ENCODE results near the gene REPS2. TPM values are rescaled to one million over a fixed set of nuclear protein-coding genes. Genes with fewer than 3 reads are reported as not detected.

The REPS2 gene
- total and polyA plus RNA-seq, 9 of the 15 experiments (the other 6 are each of a cell fraction or from before 2014, with no cell fraction given) = 0.01 to 0.07 (median 0.01) TPM; not detected in 3

GRCh38 chrX:16953606-16954211, 7.3 kb downstream of the REPS2 start:
- DNase-seq (ENCODE audit: extremely low read depth in 1 of 4, low spot score in 3 of 4) (no peak), FAIRE-seq (no peak), ATAC-seq (no peak)
- H3K4me2 ChIP-seq (ENCODE audit: insufficient read depth, low read length) = no peak overlapping the region
- 3% methylated on average over 7 of the region's 7 CpGs for WGBS (ENCODE audit: insufficient coverage, low coverage, missing lambda C conversion rate)
- no peaks in the 10 kb centered on the region for H3K9me1 ChIP-seq (ENCODE audit: control insufficient read depth, insufficient read depth, low read length)
- ChIA-PET POLR2A (interaction anchor here (0.6 kb wide), 1 partner anchor 205 kb away, joined by 3 read pairs; no protein-coding TSS in a partner anchor), CTCF (ENCODE audit: low intra/inter-chr PET ratio) (no interaction called here)
- H3K27me3 ChIP-seq (ENCODE audit: control insufficient read depth in 2 of 2, insufficient read depth in 2 of 2, low read length in 2 of 2) = peaks cover 3 to 13% of the 10 kb centered on the region in 2 experiments; a peak in 3 of 5 replicates
- no peak overlapping the region for H3K4me3 ChIP-seq
- TF ChIP-seq, protein P1, sequence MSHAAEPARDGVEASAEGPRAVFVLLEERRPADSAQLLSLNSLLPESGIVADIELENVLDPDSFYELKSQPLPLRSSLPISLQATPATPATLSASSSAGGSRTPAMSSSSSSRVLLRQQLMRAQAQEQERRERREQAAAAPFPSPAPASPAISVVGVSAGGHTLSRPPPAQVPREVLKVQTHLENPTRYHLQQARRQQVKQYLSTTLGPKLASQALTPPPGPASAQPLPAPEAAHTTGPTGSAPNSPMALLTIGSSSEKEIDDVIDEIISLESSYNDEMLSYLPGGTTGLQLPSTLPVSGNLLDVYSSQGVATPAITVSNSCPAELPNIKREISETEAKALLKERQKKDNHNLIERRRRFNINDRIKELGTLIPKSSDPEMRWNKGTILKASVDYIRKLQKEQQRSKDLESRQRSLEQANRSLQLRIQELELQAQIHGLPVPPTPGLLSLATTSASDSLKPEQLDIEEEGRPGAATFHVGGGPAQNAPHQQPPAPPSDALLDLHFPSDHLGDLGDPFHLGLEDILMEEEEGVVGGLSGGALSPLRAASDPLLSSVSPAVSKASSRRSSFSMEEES (CRISPR knock-in tag; IDR thresholded peaks at IDR 0.05) = peak; percentile 20; the same call in 1 of the 2 replicates
- no peak for TF ChIP-seq PHB (CRISPR knock-in tag; IDR thresholded peaks at IDR 0.05)
- TF ChIP-seq MAFG (tag; conservative IDR thresholded peaks at IDR 0.05) = no peak
- no peak for TF ChIP-seq ZKSCAN3 (CRISPR knock-in tag; IDR thresholded peaks at IDR 0.05)
- no peak for TF ChIP-seq KAT7 (CRISPR knock-in tag; IDR thresholded peaks at IDR 0.05; ENCODE audit: borderline replicate concordance)
- TF ChIP-seq, protein P2, sequence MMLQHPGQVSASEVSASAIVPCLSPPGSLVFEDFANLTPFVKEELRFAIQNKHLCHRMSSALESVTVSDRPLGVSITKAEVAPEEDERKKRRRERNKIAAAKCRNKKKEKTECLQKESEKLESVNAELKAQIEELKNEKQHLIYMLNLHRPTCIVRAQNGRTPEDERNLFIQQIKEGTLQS (IDR thresholded peaks at IDR 0.05) = 0 out of 2 replicates have a peak, but pooled peaks have one; percentile 11
- TF ChIP-seq, protein P2 (CRISPR knock-in tag; conservative IDR thresholded peaks at IDR 0.05) = no peak
- TF ChIP-seq KDM1A (IDR thresholded peaks at IDR 0.05) = no peak
- no peak for TF ChIP-seq ZNF316 (IDR thresholded peaks at IDR 0.05)
- no peak for TF ChIP-seq CBX5 (IDR thresholded peaks at IDR 0.05; ENCODE audit: borderline replicate concordance, low read depth)
- no peak for TF ChIP-seq SMAD1 (IDR thresholded peaks at IDR 0.05; ENCODE audit: low read depth, low read length, partially characterized antibody)
- TF ChIP-seq ZNF311 (CRISPR knock-in tag; IDR thresholded peaks at IDR 0.05) = no peak
- TF ChIP-seq HMG20A (CRISPR knock-in tag; conservative IDR thresholded peaks at IDR 0.05) = no peak
- no peaks in the 10 kb centered on the region for H3K4me1 ChIP-seq (replicated peaks in 1 of 2; ENCODE audit: control insufficient read depth in 2 of 2, insufficient read depth in 2 of 2, low read length in 2 of 2)
- intact Hi-C loops (cut with micrococcal nuclease) (no loop called here), in situ Hi-C loops (cut with MboI) (no loop called here)
- no peaks in the 10 kb centered on the region for H3K9me3 ChIP-seq (replicated peaks; ENCODE audit: control insufficient read depth, insufficient read depth, low read depth, low read length)
- H2AFZ ChIP-seq (ENCODE audit: low read depth, low read length) = no peak overlapping the region
- no peaks in the 10 kb centered on the region for H3K79me2 ChIP-seq (ENCODE audit: control insufficient read depth, insufficient read depth, low read length)
- BruUV-seq (replicated peaks) = no TSS peak
- H4K20me1 ChIP-seq (replicated peaks; ENCODE audit: control insufficient read depth, insufficient read depth, low read length) = no peaks in the 10 kb centered on the region
- no peak overlapping the region for H3K9ac ChIP-seq (ENCODE audit: insufficient read depth in 1 of 2, low read depth in 2 of 2, low read length in 2 of 2)
- H3K27ac ChIP-seq (ENCODE audit: extremely low read depth, low read depth, low read length) = no peak overlapping the region
- no peaks in the 10 kb centered on the region for H3K36me3 ChIP-seq (ENCODE audit: control insufficient read depth, insufficient read depth, low read length)
